ENCODE data around the gene SMIM23.

- no peak for TF ChIP-seq CTCF (conservative IDR thresholded peaks at IDR 0.05; ENCODE audit: low read depth, low read length)
- TF ChIP-seq ELK1 (IDR thresholded peaks at IDR 0.05; ENCODE audit: borderline replicate concordance, low read depth, low read length) = no peak
- no peak for TF ChIP-seq POLR2A (IDR thresholded peaks at IDR 0.05; ENCODE audit: low read depth, low read length)
- no peak for TF ChIP-seq MXI1 (IDR thresholded peaks at IDR 0.05; ENCODE audit: borderline replicate concordance, low read depth, low read length)
Observed at GRCh38 chr5:171748720-171749119, 36.9 kb upstream of the SMIM23 start.
